AG09319 (cell line): ENCODE results near the gene OR6C6.

Source experiments
- DNase-seq: peaks from one replicate; pipeline ENCODE4 v3.0.0-alpha.2; 2010; ENCODE audit warnings: low read depth; ENCODE audit errors: extremely low read depth
- TF ChIP-seq, protein P1 (sequence below): IDR thresholded peaks from 2 replicates; pipeline ENCODE4 v1.5.1; 2011; ENCODE audit warnings: low read depth, mild to moderate bottlenecking, inconsistent platforms, low read length, moderate library complexity

The OR6C6 gene

DNA sequence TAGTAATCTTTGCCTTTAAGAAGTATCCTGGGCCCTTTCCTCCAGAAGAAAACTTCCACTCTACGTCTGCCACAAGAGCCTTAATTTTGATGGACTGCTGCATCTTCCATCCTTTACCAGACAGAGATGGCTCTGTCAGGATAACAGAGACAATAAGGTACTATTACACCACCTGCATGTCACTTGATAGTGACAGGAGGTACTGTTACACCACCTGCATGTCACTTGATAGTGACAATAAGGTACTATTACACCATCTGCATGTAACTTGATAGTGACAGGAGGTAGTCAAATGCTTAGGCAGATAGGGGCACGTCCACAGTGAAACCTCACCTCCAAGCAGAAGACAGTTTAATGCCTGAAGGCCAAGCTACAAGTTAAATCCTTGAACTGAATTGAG, 38.1 kb downstream of the OR6C6 start:
- DNase-seq, result no peak
- TF ChIP-seq, protein P1, sequence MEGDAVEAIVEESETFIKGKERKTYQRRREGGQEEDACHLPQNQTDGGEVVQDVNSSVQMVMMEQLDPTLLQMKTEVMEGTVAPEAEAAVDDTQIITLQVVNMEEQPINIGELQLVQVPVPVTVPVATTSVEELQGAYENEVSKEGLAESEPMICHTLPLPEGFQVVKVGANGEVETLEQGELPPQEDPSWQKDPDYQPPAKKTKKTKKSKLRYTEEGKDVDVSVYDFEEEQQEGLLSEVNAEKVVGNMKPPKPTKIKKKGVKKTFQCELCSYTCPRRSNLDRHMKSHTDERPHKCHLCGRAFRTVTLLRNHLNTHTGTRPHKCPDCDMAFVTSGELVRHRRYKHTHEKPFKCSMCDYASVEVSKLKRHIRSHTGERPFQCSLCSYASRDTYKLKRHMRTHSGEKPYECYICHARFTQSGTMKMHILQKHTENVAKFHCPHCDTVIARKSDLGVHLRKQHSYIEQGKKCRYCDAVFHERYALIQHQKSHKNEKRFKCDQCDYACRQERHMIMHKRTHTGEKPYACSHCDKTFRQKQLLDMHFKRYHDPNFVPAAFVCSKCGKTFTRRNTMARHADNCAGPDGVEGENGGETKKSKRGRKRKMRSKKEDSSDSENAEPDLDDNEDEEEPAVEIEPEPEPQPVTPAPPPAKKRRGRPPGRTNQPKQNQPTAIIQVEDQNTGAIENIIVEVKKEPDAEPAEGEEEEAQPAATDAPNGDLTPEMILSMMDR, result no peak

DNA sequence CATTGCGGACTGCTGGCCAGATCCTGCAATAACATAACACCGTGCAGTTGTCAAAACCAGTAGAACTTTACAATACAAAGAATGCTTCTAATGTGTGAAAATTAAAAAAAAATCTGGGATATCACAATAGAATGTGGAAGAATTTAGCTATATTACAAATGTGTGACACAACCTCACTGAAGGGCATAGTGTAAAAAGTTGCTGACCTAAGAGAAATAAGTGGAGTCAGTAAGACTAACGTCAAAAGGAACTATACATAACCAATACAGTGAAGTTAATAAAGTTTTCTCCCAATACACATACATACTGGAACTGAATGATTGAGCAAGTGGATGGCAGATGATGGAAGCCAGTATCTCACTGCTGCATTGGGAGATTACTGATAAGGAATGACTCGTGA, 39.5 kb downstream of the OR6C6 start:
- TF ChIP-seq, protein P1, result no peak
- DNase-seq, result no peak

DNA sequence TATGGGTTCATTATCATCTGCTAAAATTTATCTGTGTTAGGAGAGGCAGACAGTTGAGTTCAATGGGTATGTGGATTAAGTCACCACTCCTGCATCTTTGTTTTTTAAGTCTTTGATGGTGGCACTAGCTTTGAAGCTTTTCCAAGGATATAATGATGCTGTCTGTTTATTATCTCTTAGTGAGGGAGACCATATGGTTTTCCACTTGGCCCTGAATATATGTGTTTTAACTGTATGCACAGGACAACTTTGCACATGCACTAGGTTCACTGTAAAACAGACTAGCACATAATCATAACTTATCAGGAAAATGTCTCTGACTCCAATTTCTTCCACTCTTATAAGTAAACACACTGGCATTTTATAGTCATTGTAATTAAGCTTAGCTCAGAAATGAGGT, 43.1 kb downstream of the OR6C6 start:
- no peak for DNase-seq
- TF ChIP-seq, protein P1, result no peak

- TF ChIP-seq, protein P1, result no peak
- no peak for DNase-seq
Measured at GRCh38 chr12:55250944-55251343, 45.4 kb downstream of the OR6C6 start.

DNA sequence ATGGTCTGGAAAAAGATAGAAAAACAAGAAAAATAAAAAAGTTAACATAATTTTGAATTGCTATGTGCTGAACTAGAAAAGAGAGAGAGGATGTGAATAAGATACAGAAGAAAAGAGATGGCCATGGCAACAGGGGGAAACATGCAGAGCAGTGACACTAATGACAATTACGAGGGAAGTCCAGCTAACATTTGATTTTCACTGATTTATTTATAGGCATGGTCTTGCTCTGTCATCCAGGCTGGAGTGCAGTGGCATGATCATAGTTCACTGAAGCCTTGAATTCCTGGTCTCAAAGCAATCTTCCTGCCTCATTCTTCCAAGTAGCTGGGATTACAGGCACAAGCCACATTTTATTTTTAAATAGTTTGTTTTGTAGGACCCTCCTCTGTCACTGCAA, 50.2 kb downstream of the OR6C6 start:
- no peak for DNase-seq
- TF ChIP-seq, protein P1, result no peak

DNA sequence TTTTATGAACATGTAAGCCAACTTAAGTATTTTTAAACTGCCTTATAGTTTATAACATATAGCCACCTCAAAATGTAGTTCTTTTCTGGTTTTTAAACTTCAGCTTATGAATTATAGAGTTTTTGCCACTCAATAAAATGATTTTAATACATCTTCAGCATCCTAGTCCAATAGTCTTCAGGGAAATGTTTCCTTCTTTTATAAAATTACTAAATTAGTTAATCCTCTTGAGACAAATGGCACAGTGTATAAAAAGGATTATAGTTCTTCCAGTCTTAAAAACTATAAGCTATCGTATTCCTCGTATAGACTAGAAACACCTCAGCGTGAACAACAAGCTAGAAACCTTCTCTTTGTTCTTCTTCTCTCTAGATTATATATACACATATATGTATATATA, 52.1 kb downstream of the OR6C6 start, which contains the start of gene OR6C74:
OR6C74 (plus strand) TSS at position 301 of the 400 bp plus-strand sequence. CDS start 2,679 bp downstream, outside the sequence.
- TF ChIP-seq, protein P1, result no peak
- no peak for DNase-seq
